ENCODE measurements around the gene SLC2A13. TPM values are rescaled to one million over a fixed set of nuclear protein-coding genes. Genes with fewer than 3 reads are reported as not detected.

The SLC2A13 gene
- total and polyA plus RNA-seq, 10 of the 15 experiments (the other 5 are each of a cell fraction or from before 2014, with no cell fraction given), result 0.05 to 3.7 (median 0.25) TPM

DNA sequence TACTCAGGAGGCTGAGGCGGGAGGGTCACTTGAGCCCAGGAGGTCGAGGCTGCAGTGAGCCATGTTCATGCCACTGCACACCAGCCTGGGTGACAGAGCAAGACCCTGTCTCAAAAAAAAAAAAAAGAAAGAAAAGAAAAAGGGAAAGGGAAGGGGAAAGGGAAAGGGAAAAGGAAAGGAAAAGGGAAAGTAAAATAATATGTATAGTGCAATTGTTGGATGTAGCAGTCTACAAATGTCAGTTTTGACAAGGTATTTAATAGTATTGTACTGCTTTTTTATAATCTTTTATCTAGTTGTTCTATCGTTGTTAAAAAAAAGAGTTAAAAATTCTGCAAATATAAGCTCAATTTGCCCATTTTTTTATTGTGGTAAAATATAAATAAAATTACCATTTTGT, 67.3 kb downstream of the SLC2A13 start:
- 85% methylated on average over 3 of the region's 3 CpGs for WGBS (ENCODE audit: insufficient coverage, insufficient replicate concordance, low lambda C conversion rate, missing lambda C conversion rate)
- no peaks in the 10 kb centered on the region for H3K9me3 ChIP-seq (replicated peaks; ENCODE audit: control insufficient read depth, insufficient read depth, low read length)
- H3K4me1 ChIP-seq (ENCODE audit: control insufficient read depth, insufficient read depth, low read length), result no peaks in the 10 kb centered on the region
- ChIA-PET SMC1A (ENCODE audit: uncharacterized antibody, unreplicated experiment) (interaction anchor here (0.6 to 2.6 kb wide), 10 partner anchors 9 to 275 kb away, joined by 3 to 9 read pairs (median 4); partner anchors contain the start of gene SLC2A13), POLR2A (interaction anchor here (0.7 to 0.8 kb wide), 2 partner anchors 11 to 29 kb away, joined by 3 to 4 read pairs; no protein-coding TSS in a partner anchor), CTCF (interaction anchor here (1.0 to 3.3 kb wide), 4 partner anchors 24 to 69 kb away, joined by 3 to 12 read pairs (median 6); no protein-coding TSS in a partner anchor), RAD21 (ENCODE audit: unreplicated experiment) (interaction anchor here (0.7 to 0.9 kb wide), 2 partner anchors 8 to 9 kb away, joined by 3 read pairs; no protein-coding TSS in a partner anchor)
- H3K9ac ChIP-seq (ENCODE audit: control insufficient read depth, insufficient read depth, low read length), result no peak overlapping the region
- H3K36me3 ChIP-seq (ENCODE audit: control insufficient read depth in 2 of 2, insufficient read depth in 2 of 2, low read length in 1 of 2), result no peaks in the 10 kb centered on the region
- H3K79me2 ChIP-seq (ENCODE audit: control insufficient read depth, insufficient read depth, low read length), result no peaks in the 10 kb centered on the region
- H3K4me3 ChIP-seq, result no peak overlapping the region
- H3K27ac ChIP-seq (ENCODE audit: control insufficient read depth, insufficient read depth), result no peak overlapping the region
- no peak overlapping the region for H2AFZ ChIP-seq (ENCODE audit: control insufficient read depth, low read depth, low read length)
- ATAC-seq (no peak), DNase-seq (ENCODE audit: low read depth, low spot score) (no peak), FAIRE-seq (no peak)
- intact Hi-C loops (cut with micrococcal nuclease; ENCODE audit: unreplicated experiment) (no loop called here), in situ Hi-C loops (cut with MboI) (no loop called here)
- H3K27me3 ChIP-seq (replicated peaks in 1 of 2; ENCODE audit: control insufficient read depth in 2 of 2, insufficient read depth in 2 of 2, low read length in 1 of 2), result no peaks in the 10 kb centered on the region
- no TSS peak for BruUV-seq (replicated peaks)
- no peaks in the 10 kb centered on the region for H4K20me1 ChIP-seq (ENCODE audit: control insufficient read depth, insufficient read depth)
- no peak overlapping the region for H3K4me2 ChIP-seq (ENCODE audit: control insufficient read depth, insufficient read depth)
- TF ChIP-seq, protein P1, sequence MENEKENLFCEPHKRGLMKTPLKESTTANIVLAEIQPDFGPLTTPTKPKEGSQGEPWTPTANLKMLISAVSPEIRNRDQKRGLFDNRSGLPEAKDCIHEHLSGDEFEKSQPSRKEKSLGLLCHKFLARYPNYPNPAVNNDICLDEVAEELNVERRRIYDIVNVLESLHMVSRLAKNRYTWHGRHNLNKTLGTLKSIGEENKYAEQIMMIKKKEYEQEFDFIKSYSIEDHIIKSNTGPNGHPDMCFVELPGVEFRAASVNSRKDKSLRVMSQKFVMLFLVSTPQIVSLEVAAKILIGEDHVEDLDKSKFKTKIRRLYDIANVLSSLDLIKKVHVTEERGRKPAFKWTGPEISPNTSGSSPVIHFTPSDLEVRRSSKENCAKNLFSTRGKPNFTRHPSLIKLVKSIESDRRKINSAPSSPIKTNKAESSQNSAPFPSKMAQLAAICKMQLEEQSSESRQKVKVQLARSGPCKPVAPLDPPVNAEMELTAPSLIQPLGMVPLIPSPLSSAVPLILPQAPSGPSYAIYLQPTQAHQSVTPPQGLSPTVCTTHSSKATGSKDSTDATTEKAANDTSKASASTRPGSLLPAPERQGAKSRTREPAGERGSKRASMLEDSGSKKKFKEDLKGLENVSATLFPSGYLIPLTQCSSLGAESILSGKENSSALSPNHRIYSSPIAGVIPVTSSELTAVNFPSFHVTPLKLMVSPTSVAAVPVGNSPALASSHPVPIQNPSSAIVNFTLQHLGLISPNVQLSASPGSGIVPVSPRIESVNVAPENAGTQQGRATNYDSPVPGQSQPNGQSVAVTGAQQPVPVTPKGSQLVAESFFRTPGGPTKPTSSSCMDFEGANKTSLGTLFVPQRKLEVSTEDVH (IDR thresholded peaks at IDR 0.05; ENCODE audit: low read depth, partially characterized antibody), result no peak
- TF ChIP-seq, protein P2, sequence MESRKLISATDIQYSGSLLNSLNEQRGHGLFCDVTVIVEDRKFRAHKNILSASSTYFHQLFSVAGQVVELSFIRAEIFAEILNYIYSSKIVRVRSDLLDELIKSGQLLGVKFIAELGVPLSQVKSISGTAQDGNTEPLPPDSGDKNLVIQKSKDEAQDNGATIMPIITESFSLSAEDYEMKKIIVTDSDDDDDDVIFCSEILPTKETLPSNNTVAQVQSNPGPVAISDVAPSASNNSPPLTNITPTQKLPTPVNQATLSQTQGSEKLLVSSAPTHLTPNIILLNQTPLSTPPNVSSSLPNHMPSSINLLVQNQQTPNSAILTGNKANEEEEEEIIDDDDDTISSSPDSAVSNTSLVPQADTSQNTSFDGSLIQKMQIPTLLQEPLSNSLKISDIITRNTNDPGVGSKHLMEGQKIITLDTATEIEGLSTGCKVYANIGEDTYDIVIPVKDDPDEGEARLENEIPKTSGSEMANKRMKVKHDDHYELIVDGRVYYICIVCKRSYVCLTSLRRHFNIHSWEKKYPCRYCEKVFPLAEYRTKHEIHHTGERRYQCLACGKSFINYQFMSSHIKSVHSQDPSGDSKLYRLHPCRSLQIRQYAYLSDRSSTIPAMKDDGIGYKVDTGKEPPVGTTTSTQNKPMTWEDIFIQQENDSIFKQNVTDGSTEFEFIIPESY (IDR thresholded peaks at IDR 0.05), result no peak
- no peak for TF ChIP-seq EZH2 (IDR thresholded peaks at IDR 0.05; ENCODE audit: borderline replicate concordance, control insufficient read depth, low read depth, low read length)
- no peak for TF ChIP-seq CHD4 (IDR thresholded peaks at IDR 0.05)
- TF ChIP-seq IKZF2 (IDR thresholded peaks at IDR 0.05), result no peak
- no peak for TF ChIP-seq ZNF384 (IDR thresholded peaks at IDR 0.05; ENCODE audit: borderline replicate concordance, low read depth, low read length)
- TF ChIP-seq STAT3 (IDR thresholded peaks at IDR 0.05; ENCODE audit: low read depth, low read length), result no peak
- no peak for TF ChIP-seq GABPA (IDR thresholded peaks at IDR 0.05; ENCODE audit: low read depth)
- TF ChIP-seq ASH2L (IDR thresholded peaks at IDR 0.05; ENCODE audit: borderline replicate concordance, low read depth), result no peak
- TF ChIP-seq SPI1 (IDR thresholded peaks at IDR 0.05; ENCODE audit: borderline replicate concordance, insufficient read depth, low read depth, low read length), result no peak
- TF ChIP-seq HDGF (IDR thresholded peaks at IDR 0.05), result no peak
- no peak for TF ChIP-seq DPF2 (IDR thresholded peaks at IDR 0.05)
- TF ChIP-seq, protein P3, sequence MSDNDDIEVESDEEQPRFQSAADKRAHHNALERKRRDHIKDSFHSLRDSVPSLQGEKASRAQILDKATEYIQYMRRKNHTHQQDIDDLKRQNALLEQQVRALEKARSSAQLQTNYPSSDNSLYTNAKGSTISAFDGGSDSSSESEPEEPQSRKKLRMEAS (IDR thresholded peaks at IDR 0.05; ENCODE audit: low read depth, low read length), result no peak
- TF ChIP-seq, protein P4, sequence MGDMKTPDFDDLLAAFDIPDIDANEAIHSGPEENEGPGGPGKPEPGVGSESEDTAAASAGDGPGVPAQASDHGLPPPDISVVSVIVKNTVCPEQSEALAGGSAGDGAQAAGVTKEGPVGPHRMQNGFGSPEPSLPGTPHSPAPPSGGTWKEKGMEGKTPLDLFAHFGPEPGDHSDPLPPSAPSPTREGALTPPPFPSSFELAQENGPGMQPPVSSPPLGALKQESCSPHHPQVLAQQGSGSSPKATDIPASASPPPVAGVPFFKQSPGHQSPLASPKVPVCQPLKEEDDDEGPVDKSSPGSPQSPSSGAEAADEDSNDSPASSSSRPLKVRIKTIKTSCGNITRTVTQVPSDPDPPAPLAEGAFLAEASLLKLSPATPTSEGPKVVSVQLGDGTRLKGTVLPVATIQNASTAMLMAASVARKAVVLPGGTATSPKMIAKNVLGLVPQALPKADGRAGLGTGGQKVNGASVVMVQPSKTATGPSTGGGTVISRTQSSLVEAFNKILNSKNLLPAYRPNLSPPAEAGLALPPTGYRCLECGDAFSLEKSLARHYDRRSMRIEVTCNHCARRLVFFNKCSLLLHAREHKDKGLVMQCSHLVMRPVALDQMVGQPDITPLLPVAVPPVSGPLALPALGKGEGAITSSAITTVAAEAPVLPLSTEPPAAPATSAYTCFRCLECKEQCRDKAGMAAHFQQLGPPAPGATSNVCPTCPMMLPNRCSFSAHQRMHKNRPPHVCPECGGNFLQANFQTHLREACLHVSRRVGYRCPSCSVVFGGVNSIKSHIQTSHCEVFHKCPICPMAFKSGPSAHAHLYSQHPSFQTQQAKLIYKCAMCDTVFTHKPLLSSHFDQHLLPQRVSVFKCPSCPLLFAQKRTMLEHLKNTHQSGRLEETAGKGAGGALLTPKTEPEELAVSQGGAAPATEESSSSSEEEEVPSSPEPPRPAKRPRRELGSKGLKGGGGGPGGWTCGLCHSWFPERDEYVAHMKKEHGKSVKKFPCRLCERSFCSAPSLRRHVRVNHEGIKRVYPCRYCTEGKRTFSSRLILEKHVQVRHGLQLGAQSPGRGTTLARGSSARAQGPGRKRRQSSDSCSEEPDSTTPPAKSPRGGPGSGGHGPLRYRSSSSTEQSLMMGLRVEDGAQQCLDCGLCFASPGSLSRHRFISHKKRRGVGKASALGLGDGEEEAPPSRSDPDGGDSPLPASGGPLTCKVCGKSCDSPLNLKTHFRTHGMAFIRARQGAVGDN (IDR thresholded peaks at IDR 0.05), result no peak

Measured in GM12878 (cell line).